Osteoblast (primary cell): Measurements from ENCODE around the gene ANKRD12. TPM values are rescaled to one million over a fixed set of nuclear protein-coding genes. Genes with fewer than 3 reads are reported as not detected.
A peak's percentile ranks its signal among the peaks of the same experiment; 100 is the strongest.
"Not testable (repeated sequence)": the region's sequence is repeated elsewhere in the genome, so short reads cannot be mapped to it uniquely, and the experiment has no call there.

Experiments used
- DNase-seq: peaks from one replicate; pipeline ENCODE4 v3.0.0; 2011; ENCODE audit warnings: low spot score, mixed read lengths; ENCODE audit not compliant: insufficient read length; ENCODE audit errors: missing footprints
- H2AFZ ChIP-seq: 2 replicates; pipeline ENCODE4 v1.6.0; 2011; ENCODE audit warnings: mild to moderate bottlenecking, low read length
- H3K27ac ChIP-seq: 2 replicates; pipeline ENCODE4 v1.5.1; 2011; ENCODE audit warnings: mild to moderate bottlenecking, low read depth, low read length, moderate library complexity
- H3K27me3 ChIP-seq: 2 replicates; pipeline ENCODE4 v1.6.0; 2012; ENCODE audit warnings: mild to moderate bottlenecking, control low read depth, inconsistent platforms, low read length, moderate library complexity; ENCODE audit not compliant: insufficient read depth
- H3K36me3 ChIP-seq: 2 replicates; pipeline ENCODE4 v1.5.1; 2011; ENCODE audit warnings: mild to moderate bottlenecking, low read length, control low read depth, moderate library complexity; ENCODE audit not compliant: insufficient read depth
- H3K4me1 ChIP-seq: 2 replicates; pipeline ENCODE4 v1.5.1; 2011; ENCODE audit warnings: mild to moderate bottlenecking, low read length, control low read depth, moderate library complexity; ENCODE audit not compliant: insufficient read depth
- H3K4me2 ChIP-seq: 2 replicates; pipeline ENCODE4 v1.6.0; 2011; ENCODE audit warnings: mild to moderate bottlenecking, low read length; ENCODE audit not compliant: insufficient read depth
- H3K4me3 ChIP-seq: fragments of 200-600 bp; sonication (generic); 3 replicates; pipeline ENCODE4 v1.5.1; 2012; ENCODE audit warnings: mild to moderate bottlenecking, low read length, inconsistent platforms; ENCODE audit not compliant: insufficient read depth
- H3K79me2 ChIP-seq: 2 replicates; pipeline ENCODE4 v1.6.0; 2012; ENCODE audit warnings: mild to moderate bottlenecking, low read length, control low read depth, inconsistent platforms; ENCODE audit not compliant: insufficient read depth
- H3K9me3 ChIP-seq: 2 replicates; pipeline ENCODE4 v1.5.1; 2011; ENCODE audit warnings: low read depth, low read length, control low read depth
- H4K20me1 ChIP-seq: 2 replicates; pipeline ENCODE4 v1.6.0; 2012; ENCODE audit warnings: mild to moderate bottlenecking, low read length, control low read depth; ENCODE audit not compliant: insufficient read depth
- CTCF ChIP-seq: IDR thresholded peaks from 2 replicates; pipeline ENCODE4 v1.5.1; 2011; ENCODE audit warnings: mild to moderate bottlenecking, low read depth, low read length, moderate library complexity; ENCODE audit errors: extremely low read depth
- total RNA-seq: library from RNA; depleted of rRNA; stranded (reverse); fragments of >200 nt; gene quantifications from 2 replicates; pipeline ENCODE4 v1.2.3, GENCODE V29; 2012

The ANKRD12 gene
- total RNA-seq, 1 donor: 47.8 TPM

GRCh38 chr18:9090578-9090977 is 46.0 kb upstream of the ANKRD12 start:
- peaks cover 24% of the 10 kb centered on the region for H3K4me1 ChIP-seq
- H3K27ac ChIP-seq: no peak overlapping the region
- no peaks in the 10 kb centered on the region for H3K79me2 ChIP-seq
- no peak overlapping the region for H3K4me2 ChIP-seq
- no peaks in the 10 kb centered on the region for H3K27me3 ChIP-seq
- no peaks in the 10 kb centered on the region for H3K36me3 ChIP-seq
- peak overlapping the region; percentile 32 for H2AFZ ChIP-seq
- no peak for DNase-seq
- TF ChIP-seq CTCF: no peak
- H3K9me3 ChIP-seq: no peaks in the 10 kb centered on the region
- H3K4me3 ChIP-seq: no peak overlapping the region
- no peaks in the 10 kb centered on the region for H4K20me1 ChIP-seq

GRCh38 chr18:9091066-9091476 is 45.5 kb upstream of the ANKRD12 start:
- DNase-seq: no peak
- Histone ChIP-seq H3K79me2 (no peaks in the 10 kb centered on the region), H3K36me3 (no peaks in the 10 kb centered on the region), H3K4me2 (no peak overlapping the region), H3K27me3 (no peaks in the 10 kb centered on the region), H2AFZ (no peak overlapping the region), H3K9me3 (no peaks in the 10 kb centered on the region), H3K4me1 (peaks cover 27% of the 10 kb centered on the region), H4K20me1 (no peaks in the 10 kb centered on the region), H3K4me3 (no peak overlapping the region), H3K27ac (no peak overlapping the region)
- no peak for TF ChIP-seq CTCF

- Histone ChIP-seq H3K4me2 (peak overlapping the region; percentile 37), H4K20me1 (no peaks in the 10 kb centered on the region), H3K9me3 (no peaks in the 10 kb centered on the region), H3K4me3 (no peak overlapping the region), H3K27ac (peak overlapping the region; percentile 45), H3K27me3 (no peaks in the 10 kb centered on the region), H3K79me2 (no peaks in the 10 kb centered on the region), H3K36me3 (no peaks in the 10 kb centered on the region), H2AFZ (peak overlapping the region; percentile 60), H3K4me1 (peaks cover 27% of the 10 kb centered on the region)
- TF ChIP-seq CTCF: no peak
- peak; percentile 23 for DNase-seq
These were observed 43.9 kb upstream of the ANKRD12 start for GRCh38 chr18:9092665-9093064.

- not testable (repeated sequence) for DNase-seq, H4K20me1 ChIP-seq
These were observed 43.5 kb upstream of the ANKRD12 start for GRCh38 chr18:9093109-9093508.

More at GRCh38 chr18:9093109-9093508, 43.5 kb upstream of the ANKRD12 start:
- H3K27me3 ChIP-seq, H3K4me3 ChIP-seq, H3K36me3 ChIP-seq, H3K79me2 ChIP-seq, H3K9me3 ChIP-seq, H2AFZ ChIP-seq, H3K27ac ChIP-seq: not testable (repeated sequence)
- H3K4me1 ChIP-seq: peaks cover 27% of the 10 kb centered on the region
- peak overlapping the region; percentile 37 for H3K4me2 ChIP-seq
